Astrocyte of the spinal cord (primary cell): Measurements from ENCODE around the gene MYL11.

Source experiments
- DNase-seq: peaks from one replicate; pipeline ENCODE4 v3.0.0; 2011; ENCODE audit warnings: low read depth, low spot score
- H3K4me3 ChIP-seq: 2 replicates; pipeline ENCODE4 v1.5.1; 2011; ENCODE audit warnings: low read depth, mild to moderate bottlenecking, low read length, moderate library complexity
- in situ Hi-C: cut with HindIII; loops from 2 replicates; pipeline ENCODE4 v1.10.0; 2017; ENCODE audit warnings: low sequenced_read_pairs
- TF ChIP-seq, protein P1 (sequence below): IDR thresholded peaks from 2 replicates; pipeline ENCODE4 v1.5.1; 2012; ENCODE audit warnings: low read depth, mild to moderate bottlenecking, low read length, inconsistent platforms

MYL11 gene

DNA sequence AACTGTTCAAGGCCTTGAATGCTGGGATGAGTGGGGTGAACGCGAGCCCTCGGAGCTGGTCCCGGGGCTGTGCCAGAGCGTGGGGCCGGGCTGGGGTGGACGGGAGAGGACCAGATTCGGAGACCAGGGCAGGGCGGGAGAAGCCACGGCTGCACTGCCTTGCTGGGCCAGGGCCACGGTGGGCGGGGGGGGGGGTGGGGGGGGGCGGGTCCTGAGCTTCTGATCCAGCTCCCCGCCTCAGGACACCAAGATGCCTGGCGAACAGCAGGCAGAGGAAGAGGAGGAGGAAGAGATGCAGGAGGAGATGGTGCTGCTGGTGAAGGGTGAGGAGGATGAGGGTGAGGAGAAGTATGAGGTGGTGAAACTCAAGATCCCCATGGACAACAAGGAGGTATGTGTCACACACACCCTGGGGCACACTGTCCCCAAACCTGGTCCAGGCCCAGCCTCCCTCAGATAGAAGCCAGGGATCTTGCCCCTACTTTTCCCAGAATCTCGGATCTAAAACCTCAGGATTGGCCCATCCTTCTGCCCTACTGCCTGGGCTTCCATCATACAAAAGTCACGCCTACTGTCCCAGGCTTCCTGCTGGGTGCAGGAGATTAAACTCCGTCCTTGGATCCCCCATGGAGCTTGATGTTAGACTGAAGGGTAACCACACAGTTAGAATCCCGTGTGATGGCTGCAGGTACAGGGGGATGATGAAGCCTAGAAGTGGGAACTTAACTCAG, 33.4 kb downstream of the MYL11 start:
- no peak for DNase-seq
- H3K4me3 ChIP-seq = peak overlapping the region; percentile 75
- in situ Hi-C loops = no loop called here
- TF ChIP-seq, protein P1, sequence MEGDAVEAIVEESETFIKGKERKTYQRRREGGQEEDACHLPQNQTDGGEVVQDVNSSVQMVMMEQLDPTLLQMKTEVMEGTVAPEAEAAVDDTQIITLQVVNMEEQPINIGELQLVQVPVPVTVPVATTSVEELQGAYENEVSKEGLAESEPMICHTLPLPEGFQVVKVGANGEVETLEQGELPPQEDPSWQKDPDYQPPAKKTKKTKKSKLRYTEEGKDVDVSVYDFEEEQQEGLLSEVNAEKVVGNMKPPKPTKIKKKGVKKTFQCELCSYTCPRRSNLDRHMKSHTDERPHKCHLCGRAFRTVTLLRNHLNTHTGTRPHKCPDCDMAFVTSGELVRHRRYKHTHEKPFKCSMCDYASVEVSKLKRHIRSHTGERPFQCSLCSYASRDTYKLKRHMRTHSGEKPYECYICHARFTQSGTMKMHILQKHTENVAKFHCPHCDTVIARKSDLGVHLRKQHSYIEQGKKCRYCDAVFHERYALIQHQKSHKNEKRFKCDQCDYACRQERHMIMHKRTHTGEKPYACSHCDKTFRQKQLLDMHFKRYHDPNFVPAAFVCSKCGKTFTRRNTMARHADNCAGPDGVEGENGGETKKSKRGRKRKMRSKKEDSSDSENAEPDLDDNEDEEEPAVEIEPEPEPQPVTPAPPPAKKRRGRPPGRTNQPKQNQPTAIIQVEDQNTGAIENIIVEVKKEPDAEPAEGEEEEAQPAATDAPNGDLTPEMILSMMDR = no peak

DNA sequence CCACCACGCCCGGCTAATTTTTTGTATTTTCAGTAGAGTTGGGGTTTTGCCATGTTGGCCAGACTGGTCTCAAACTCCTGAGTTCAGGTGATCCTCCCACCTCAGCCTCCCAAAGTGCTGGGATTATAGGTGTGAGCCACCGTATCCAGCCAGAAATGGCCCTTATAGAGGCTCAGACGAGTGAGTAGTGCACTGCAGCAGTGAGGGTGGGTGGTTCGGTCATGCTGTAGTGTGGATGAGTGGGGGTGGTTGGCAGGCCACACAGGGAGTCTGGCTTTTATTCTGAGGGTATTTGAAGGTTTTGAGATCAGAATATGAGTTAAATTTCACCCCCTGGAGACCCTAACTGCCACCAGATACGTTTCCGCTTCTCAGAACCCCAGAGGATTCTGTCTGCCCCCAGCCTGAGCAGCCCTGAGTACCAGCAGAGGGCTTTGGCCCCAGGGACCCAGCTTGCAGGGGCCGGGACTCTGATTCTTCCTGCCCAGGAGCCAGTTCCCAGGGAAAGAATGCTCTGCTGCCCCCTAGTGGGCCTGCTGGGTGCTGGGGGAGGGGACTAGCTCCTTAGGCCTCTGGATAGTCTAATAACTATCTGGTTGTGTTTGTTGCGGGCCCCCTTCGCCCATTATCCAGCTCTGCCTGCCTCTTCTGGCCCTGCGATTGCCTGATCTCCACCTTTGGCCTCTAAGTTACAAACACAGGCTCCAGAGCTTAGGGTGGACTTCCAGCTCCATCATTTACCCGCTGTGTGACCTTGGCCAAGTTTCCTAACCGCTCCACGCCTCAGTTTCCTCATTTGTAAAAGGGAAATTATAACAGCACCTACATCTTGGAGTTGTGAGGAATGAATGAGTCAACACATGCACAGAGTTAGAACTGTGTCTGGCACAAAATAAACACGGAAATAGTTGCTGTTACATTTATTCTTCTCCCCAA, 34.8 kb downstream of the MYL11 start:
- in situ Hi-C loops = no loop called here
- peak; percentile 84 for DNase-seq
- TF ChIP-seq, protein P1 = peak; percentile 97
- no peak overlapping the region for H3K4me3 ChIP-seq

DNA sequence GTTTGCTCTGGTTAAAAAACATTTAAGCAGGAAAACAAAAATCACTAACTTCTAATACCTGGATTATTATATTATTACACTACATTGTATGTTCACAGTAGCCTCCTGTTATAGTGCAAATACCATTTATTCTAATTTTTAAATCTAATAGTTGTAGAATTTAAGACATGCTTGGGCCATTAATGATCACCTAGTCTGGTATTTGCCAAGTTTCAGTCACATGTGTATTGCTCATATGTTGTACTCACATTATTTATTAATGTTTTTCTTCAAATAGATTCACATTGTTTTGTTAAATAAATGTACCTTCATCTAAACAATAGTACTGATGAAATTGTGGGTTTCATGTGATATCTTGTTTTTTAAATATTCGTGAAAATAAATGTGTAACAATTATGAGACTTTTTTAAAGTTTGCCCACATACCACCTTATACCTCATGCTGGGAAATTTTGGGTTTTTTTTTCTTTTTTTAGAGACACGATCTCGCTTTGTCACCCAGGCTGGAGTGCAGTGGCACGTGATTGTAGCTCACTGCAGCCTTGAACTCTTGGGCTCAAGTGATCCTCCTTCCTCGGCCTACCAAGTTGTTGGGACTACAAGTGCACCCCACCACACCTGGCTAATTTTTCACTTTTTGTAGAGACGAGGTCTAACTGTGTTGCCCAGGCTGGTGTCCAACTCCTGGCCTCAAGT, 38.7 kb downstream of the MYL11 start:
- no peak for DNase-seq
- in situ Hi-C loops = no loop called here
- H3K4me3 ChIP-seq = no peak overlapping the region
- TF ChIP-seq, protein P1 = no peak

DNA sequence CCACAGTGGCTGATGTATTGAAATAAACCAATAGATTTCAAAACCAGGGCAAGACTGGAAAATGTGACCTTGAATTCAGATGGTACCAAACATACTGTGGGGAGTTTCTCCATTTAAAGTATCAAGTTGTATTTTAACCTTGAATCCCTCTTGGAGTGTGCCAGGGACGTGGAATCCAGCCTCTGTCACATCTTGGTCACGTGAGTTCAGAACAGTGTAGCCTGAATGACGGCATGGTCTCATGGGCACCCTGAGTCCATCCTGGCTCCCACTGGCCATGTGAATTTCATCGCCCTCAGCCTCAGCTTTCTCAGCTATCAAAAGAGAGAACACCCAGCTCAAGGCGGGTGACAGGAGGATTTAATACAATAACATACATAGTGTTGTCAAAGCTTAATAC, 39.6 kb downstream of the MYL11 start:
- in situ Hi-C loops = no loop called here
- DNase-seq = no peak
- no peak overlapping the region for H3K4me3 ChIP-seq
- TF ChIP-seq, protein P1 = no peak

DNA sequence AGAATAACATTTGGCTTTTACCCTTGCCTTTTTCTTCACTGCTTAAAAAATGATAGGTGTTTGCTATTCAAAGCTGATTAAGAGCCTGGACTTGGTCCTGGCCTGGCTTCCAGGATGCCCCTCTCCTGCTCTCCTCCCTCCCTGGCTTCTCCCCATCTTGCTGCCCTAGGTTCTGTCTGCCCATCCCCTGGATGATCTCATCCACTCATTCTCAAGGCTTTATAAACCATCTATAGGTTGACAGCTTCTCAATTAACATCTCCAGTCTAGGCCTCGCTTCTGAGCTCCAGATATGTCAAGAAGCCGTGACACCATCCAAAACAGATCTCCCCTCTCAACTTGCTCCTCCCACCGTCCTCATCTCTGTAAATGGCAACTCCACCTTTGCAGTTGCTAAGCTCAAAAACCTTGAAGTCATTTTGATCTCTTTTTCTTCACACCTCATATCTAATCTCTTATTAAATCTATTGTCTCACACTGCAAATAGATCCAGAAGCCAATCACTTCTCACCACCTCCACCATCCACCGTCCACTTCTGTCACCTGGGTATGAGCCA, 41.5 kb downstream of the MYL11 start:
- no peak overlapping the region for H3K4me3 ChIP-seq
- no peak for DNase-seq
- in situ Hi-C loops = no loop called here
- TF ChIP-seq, protein P1 = no peak
